NCI-H446 (cell line): ENCODE measurements around the gene PGS1.

Experiments used
- DNase-seq, 2 experiments: peaks; one replicate each; lab custom pipeline; 2025; lab: John Stamatoyannopoulos, UW

Gene PGS1

GRCh38 chr17:78408476-78409050, 30.1 kb downstream of the PGS1 start:
- DNase-seq = no peak

GRCh38 chr17:78409191-78409928, 30.9 kb downstream of the PGS1 start:
- DNase-seq = no peak

- DNase-seq = no peak
These were observed 32.9 kb downstream of the PGS1 start for GRCh38 chr17:78411241-78411857.

- no peak for DNase-seq
These were observed 34.0 kb downstream of the PGS1 start for GRCh38 chr17:78412403-78412802.

- no peak for DNase-seq
These were observed 36.0 kb downstream of the PGS1 start for GRCh38 chr17:78414178-78415162.

- DNase-seq = no peak
These were observed 37.6 kb downstream of the PGS1 start for GRCh38 chr17:78415821-78416711.

GRCh38 chr17:78416791-78417530, 38.5 kb downstream of the PGS1 start:
- DNase-seq = no peak

- no peak for DNase-seq
These were observed 39.1 kb downstream of the PGS1 start for GRCh38 chr17:78417531-78417909.

- no peak for DNase-seq
These were observed 40.0 kb downstream of the PGS1 start for GRCh38 chr17:78418326-78419026.

GRCh38 chr17:78419970-78420815, 41.7 kb downstream of the PGS1 start:
- no peak for DNase-seq

GRCh38 chr17:78421084-78421533, 42.7 kb downstream of the PGS1 start:
- DNase-seq = no peak

- DNase-seq = peak; percentile 9 to 71
These were observed 43.3 kb downstream of the PGS1 start for GRCh38 chr17:78421534-78422266.

GRCh38 chr17:78422267-78422605, 43.8 kb downstream of the PGS1 start:
- no peak for DNase-seq

GRCh38 chr17:78422872-78423588, 44.6 kb downstream of the PGS1 start:
- no peak for DNase-seq

- no peak for DNase-seq
These were observed 45.7 kb downstream of the PGS1 start for GRCh38 chr17:78423961-78424675.

- no peak for DNase-seq
These were observed 47.0 kb downstream of the PGS1 start for GRCh38 chr17:78425429-78425828.
